ENCODE results near the gene PCDHB11.
"Not testable (repeated sequence)": the region's sequence is repeated elsewhere in the genome, so short reads cannot be mapped to it uniquely, and the experiment has no call there.

The PCDHB11 gene

GRCh38 chr5:141172381-141173204 lies 26.8 kb upstream of the PCDHB11 start, which contains the start of gene PCDHB7:
Gene PCDHB7, plus strand, starts transcription at chr5:141172644. Its CDS starts 192 bp downstream, at chr5:141172836.
- TF ChIP-seq CTCF (IDR thresholded peaks at IDR 0.05; ENCODE audit: borderline replicate concordance, control extremely low read depth, extremely low read depth, insufficient read depth, missing control alignments): no peak
- in situ Hi-C loops (cut with MboI; ENCODE audit: low sequenced_read_pairs, unreplicated experiment): no loop called here
- DNase-seq (ENCODE audit: low spot score): no peak

DNA sequence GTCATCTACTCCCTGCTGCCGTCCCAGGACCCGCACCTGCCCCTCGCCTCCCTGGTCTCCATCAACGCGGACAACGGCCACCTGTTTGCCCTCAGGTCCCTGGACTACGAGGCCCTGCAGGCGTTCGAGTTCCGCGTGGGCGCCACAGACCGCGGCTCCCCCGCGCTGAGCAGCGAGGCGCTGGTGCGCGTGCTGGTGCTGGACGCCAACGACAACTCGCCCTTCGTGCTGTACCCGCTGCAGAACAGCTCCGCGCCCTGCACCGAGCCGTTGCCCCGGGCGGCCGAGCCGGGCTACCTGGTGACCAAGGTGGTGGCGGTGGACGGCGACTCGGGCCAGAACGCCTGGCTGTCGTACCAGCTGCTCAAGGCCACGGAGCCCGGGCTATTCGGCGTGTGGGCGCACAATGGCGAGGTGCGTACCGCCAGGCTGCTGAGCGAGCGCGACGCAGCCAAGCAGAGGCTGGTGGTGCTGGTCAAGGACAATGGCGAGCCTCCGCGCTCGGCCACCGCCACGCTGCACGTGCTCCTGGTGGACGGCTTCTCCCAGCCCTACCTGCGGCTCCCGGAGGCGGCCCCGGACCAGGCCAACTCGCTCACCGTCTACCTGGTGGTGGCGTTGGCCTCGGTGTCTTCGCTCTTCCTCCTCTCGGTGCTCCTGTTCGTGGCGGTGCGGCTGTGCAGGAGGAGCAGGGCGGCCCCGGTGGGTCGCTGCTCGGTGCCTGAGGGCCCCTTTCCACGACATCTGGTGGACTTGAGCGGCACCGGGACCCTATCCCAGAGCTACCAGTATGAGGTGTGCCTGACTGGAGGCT lies 24.9 kb upstream of the PCDHB11 start:
- in situ Hi-C loops (cut with MboI; ENCODE audit: low sequenced_read_pairs, unreplicated experiment); DNase-seq (ENCODE audit: low spot score): not testable (repeated sequence)

- no peak for TF ChIP-seq CTCF (IDR thresholded peaks at IDR 0.05; ENCODE audit: borderline replicate concordance, control extremely low read depth, extremely low read depth, insufficient read depth, missing control alignments)
- in situ Hi-C loops (cut with MboI; ENCODE audit: low sequenced_read_pairs, unreplicated experiment): no loop called here
- no peak for DNase-seq (ENCODE audit: low spot score)
Observed at GRCh38 chr5:141175933-141176332, 23.5 kb upstream of the PCDHB11 start.

DNA sequence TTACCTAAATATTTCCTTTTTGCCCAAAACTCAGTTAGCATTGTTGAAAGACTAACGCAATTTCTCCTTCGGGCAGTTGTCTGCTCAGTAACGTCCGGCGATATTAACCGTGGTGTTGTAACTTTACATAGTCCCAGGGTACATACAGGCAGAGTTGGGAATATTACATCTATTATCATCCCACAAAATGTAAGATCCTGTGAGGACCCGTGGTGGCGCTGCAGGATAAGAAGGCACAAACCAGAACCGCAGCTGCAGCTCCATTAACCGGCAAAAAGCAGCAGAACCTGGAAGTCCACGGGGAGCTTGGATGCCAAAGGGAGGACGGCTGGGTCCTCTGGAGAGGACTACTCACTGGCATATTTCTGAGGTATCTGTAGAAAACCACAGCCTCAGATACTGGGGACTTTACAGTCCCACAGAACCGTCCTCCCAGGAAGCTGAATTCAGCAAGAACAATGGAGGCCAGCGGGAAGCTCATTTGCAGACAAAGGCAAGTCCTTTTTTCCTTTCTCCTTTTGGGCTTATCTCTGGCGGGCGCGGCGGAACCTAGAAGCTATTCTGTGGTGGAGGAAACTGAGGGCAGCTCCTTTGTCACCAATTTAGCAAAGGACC lies 21.7 kb upstream of the PCDHB11 start, which contains the start of gene PCDHB8:
TSS of gene PCDHB8 (plus strand) at position 214 of the 615 bp plus-strand sequence. CDS start at position 459, 245 bp downstream.
- in situ Hi-C loops (cut with MboI; ENCODE audit: low sequenced_read_pairs, unreplicated experiment): not testable (repeated sequence)

GRCh38 chr5:141179371-141179770 lies 20.1 kb upstream of the PCDHB11 start:
- in situ Hi-C loops (cut with MboI; ENCODE audit: low sequenced_read_pairs, unreplicated experiment): not testable (repeated sequence)

More for the DNA sequence above, 21.7 kb upstream of the PCDHB11 start, which contains the start of gene PCDHB8:
- not testable (repeated sequence) for DNase-seq (ENCODE audit: low spot score)

GRCh38 chr5:141179876-141180275 lies 19.6 kb upstream of the PCDHB11 start:
- in situ Hi-C loops (cut with MboI; ENCODE audit: low sequenced_read_pairs, unreplicated experiment); DNase-seq (ENCODE audit: low spot score): not testable (repeated sequence)

More at GRCh38 chr5:141179371-141179770, 20.1 kb upstream of the PCDHB11 start:
- not testable (repeated sequence) for DNase-seq (ENCODE audit: low spot score)

DNA sequence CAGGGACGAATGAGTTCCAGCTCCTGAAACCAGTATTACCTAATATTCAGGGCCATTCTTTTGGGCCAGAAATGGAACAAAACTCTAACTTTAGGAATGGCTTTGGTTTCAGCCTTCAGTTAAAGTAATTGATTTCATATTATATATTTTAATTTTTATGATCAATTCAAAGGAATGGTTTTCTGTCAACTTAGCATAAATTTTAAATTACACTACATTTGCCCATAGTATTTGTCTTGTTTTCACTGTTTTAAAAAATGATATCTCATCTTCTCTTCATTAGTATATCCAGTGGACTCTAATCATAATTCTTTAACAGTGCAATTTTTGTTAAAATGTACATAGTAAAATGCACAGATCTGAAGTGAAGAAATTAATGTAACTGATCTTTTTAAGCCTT lies 19.1 kb upstream of the PCDHB11 start:
- in situ Hi-C loops (cut with MboI; ENCODE audit: low sequenced_read_pairs, unreplicated experiment): no loop called here
- no peak for DNase-seq (ENCODE audit: low spot score)
- TF ChIP-seq CTCF (IDR thresholded peaks at IDR 0.05; ENCODE audit: borderline replicate concordance, control extremely low read depth, extremely low read depth, insufficient read depth, missing control alignments): no peak

- no peak for DNase-seq (ENCODE audit: low spot score)
- TF ChIP-seq CTCF (IDR thresholded peaks at IDR 0.05; ENCODE audit: borderline replicate concordance, control extremely low read depth, extremely low read depth, insufficient read depth, missing control alignments): no peak
- in situ Hi-C loops (cut with MboI; ENCODE audit: low sequenced_read_pairs, unreplicated experiment): no loop called here
Observed at GRCh38 chr5:141182248-141182647, 17.2 kb upstream of the PCDHB11 start, which contains the start of gene PCDHB16. Gene PCDHB16, plus strand, starts transcription at chr5:141182387. Its CDS starts 173 bp downstream, at chr5:141182560.

- DNase-seq (ENCODE audit: low spot score); in situ Hi-C loops (cut with MboI; ENCODE audit: low sequenced_read_pairs, unreplicated experiment): not testable (repeated sequence)
Observed at GRCh38 chr5:141184117-141184855, 15.1 kb upstream of the PCDHB11 start.
